Body of pancreas (tissue), 4 donors: ENCODE measurements around the gene NKD2. TPM values are rescaled to one million over a fixed set of nuclear protein-coding genes. Genes with fewer than 3 reads are reported as not detected.

ENCODE experiments used
- ATAC-seq: fragments of 150-250 bp; one replicate; pipeline ENCODE4 v1.9.1; 2016
- DNase-seq, 4 donors: peaks; one replicate each; pipeline ENCODE4 v3.0.0-alpha.2; 2019
- H3K27ac ChIP-seq, 4 donors: fragments of 200-600 bp; sonication (generic); 1 replicate in 3 of 4; 2 replicates in 1 of 4; pipeline versions ENCODE4 v1.5.1 to v1.6.1; 2016 to 2019; ENCODE audit warnings: mild to moderate bottlenecking in 1 of 4, mixed read lengths in 1 of 4, moderate library complexity in 1 of 4
- H3K27me3 ChIP-seq, 2 donors: fragments of 200-600 bp; sonication (generic); one replicate each; pipeline ENCODE4 v1.6.0; 2016; ENCODE audit warnings: mild to moderate bottlenecking in 1 of 2
- H3K36me3 ChIP-seq, 2 donors: fragments of 200-600 bp; sonication (generic); replicated peaks in 1 of 2; 2 replicates each; pipeline ENCODE4 v1.5.1; 2016; ENCODE audit warnings: low read depth in 2 of 2; ENCODE audit not compliant: insufficient read depth in 1 of 2
- H3K4me1 ChIP-seq: fragments of 200-600 bp; sonication (generic); one replicate; pipeline ENCODE4 v1.6.0; 2016
- H3K4me3 ChIP-seq, 2 donors: fragments of 200-600 bp; sonication (generic); 1 replicate in 1 of 2; 2 replicates in 1 of 2; pipeline ENCODE4 v1.5.1; 2016 to 2019
- H3K9me3 ChIP-seq, 3 donors: fragments of 200-600 bp; sonication (generic); 1 replicate in 2 of 3; 2 replicates in 1 of 3; pipeline ENCODE4 v1.5.1; 2016
- POLR2A ChIP-seq, 3 donors: fragments of 450-650 bp; IDR thresholded peaks; one replicate each; pipeline ENCODE4 v1.6.1; 2016; ENCODE audit warnings: antibody characterized with exemption in 3 of 3, mild to moderate bottlenecking in 2 of 3
- WGBS, 2 donors: methylation state at CpG; one replicate each; pipeline ENCODE4 v1.1.5; 2017; 5-methylcytosine and 5-hydroxymethylcytosine counted together
- intact Hi-C: fragments of 100-400 bp; cut with DNase I; formaldehyde crosslinking; loops from one replicate; pipeline ENCODE4 v1.15.1; 2023
- total RNA-seq, 2 donors: library from RNA; depleted of rRNA; stranded (reverse); fragments of >200 nt; gene quantifications; one replicate each; pipeline ENCODE4 v1.1.0, GENCODE V29; 2016
- TF ChIP-seq, protein P1 (sequence below), 7 experiments: fragments of 450-650 bp in 4 of 7; fragments of 200-600 bp in 3 of 7; sonication (generic) in 3 of 7; IDR thresholded peaks; one replicate each; pipeline ENCODE4 v1.5.1; 2016 to 2019; ENCODE audit warnings: antibody characterized with exemption in 7 of 7

NKD2 gene
- total RNA-seq, 2 donors from 2014 or later: 4.2 to 12.2 TPM

DNA sequence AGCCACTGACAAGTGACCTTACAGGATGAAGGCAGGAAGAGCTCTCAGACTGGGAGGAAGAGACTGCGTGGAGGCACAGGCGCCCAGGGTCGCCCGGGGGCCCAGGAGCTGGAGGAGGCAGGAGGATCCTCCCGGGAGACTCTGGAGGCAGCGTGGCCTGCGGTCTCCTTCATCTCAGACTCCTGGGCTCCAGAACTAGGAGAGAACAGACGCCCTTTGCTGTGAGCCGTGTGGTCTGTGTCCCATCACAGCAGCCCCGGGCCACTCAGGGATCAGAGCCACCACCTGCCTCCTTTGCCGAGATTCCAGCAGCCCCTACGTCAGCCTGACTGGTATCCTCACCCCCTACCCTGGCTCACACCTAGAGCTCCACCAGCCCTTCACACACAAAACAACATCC, 58.1 kb downstream of the NKD2 start:
- H3K36me3 ChIP-seq: peaks cover 5 to 24% of the 10 kb centered on the region in 2 donors
- no peak for DNase-seq
- no peaks in the 10 kb centered on the region for H3K27me3 ChIP-seq
- no peak for ATAC-seq
- H3K4me3 ChIP-seq: no peak overlapping the region
- WGBS, 2 donors: 91 to 97% methylated on average over 7 to 12 of the region's 12 CpGs
- TF ChIP-seq POLR2A (IDR thresholded peaks at IDR 0.05): no peak
- TF ChIP-seq, protein P1, sequence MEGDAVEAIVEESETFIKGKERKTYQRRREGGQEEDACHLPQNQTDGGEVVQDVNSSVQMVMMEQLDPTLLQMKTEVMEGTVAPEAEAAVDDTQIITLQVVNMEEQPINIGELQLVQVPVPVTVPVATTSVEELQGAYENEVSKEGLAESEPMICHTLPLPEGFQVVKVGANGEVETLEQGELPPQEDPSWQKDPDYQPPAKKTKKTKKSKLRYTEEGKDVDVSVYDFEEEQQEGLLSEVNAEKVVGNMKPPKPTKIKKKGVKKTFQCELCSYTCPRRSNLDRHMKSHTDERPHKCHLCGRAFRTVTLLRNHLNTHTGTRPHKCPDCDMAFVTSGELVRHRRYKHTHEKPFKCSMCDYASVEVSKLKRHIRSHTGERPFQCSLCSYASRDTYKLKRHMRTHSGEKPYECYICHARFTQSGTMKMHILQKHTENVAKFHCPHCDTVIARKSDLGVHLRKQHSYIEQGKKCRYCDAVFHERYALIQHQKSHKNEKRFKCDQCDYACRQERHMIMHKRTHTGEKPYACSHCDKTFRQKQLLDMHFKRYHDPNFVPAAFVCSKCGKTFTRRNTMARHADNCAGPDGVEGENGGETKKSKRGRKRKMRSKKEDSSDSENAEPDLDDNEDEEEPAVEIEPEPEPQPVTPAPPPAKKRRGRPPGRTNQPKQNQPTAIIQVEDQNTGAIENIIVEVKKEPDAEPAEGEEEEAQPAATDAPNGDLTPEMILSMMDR (IDR thresholded peaks at IDR 0.05): no peak
- no peak overlapping the region for H3K27ac ChIP-seq
- intact Hi-C loops: no loop called here
- no peaks in the 10 kb centered on the region for H3K4me1 ChIP-seq
- H3K9me3 ChIP-seq: no peaks in the 10 kb centered on the region

DNA sequence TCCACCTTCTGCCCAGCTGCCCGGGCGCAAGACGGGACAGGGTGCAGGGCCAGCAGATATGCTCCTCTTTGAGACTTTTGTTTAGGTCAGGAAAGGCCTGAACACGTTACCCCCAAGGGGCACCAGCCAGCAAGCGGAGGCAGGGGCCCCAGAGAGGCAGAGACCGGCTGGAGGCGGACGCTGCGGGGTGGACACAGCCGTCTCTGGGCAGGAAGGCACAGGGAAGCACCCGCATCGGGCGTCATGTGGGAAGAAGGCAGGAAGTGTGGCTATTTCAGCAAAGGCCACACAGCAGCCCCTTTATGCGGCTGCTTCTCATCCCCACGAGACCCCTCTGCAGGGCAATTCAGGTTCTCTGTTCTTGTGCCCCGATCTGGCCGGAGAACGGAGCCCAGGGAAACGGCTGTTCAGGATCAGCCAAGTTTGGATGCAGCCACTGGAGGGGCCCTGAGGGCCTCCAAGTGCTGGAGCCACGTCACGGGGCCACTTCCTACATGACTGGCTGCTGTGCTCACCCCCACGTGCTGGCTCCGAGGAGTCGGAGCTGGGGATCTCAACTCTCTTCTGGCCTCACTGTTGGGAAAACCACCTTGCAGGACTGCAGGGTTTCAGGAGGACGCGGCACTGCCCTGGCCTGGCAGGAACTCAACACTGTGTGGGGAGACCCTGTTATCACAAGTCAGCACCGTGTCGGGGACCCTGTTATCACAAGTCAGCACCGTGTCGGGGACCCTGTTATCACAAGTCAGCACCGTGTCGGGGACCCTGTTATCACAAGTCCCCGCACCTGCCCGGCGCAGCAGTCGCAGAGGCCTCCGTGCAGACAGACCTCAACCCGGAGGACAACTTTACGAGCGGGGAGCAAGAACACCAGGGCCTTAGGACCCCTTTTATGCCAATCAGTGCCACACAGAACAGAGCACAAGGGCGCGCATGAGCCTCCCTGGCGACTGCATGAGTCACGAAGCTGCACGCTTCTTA, 58.8 kb downstream of the NKD2 start:
- Histone ChIP-seq H3K36me3 (peaks cover 5 to 20% of the 10 kb centered on the region in 2 donors), H3K27me3 (no peaks in the 10 kb centered on the region), H3K4me3 (no peak overlapping the region), H3K27ac (no peak overlapping the region), H3K9me3 (no peaks in the 10 kb centered on the region), H3K4me1 (no peaks in the 10 kb centered on the region)
- intact Hi-C loops: no loop called here
- TF ChIP-seq POLR2A (IDR thresholded peaks at IDR 0.05): no peak
- TF ChIP-seq, protein P1 (IDR thresholded peaks at IDR 0.05): no peak
- 88 to 90% methylated on average over 34 to 42 of the region's 45 CpGs for WGBS, 2 donors
- ATAC-seq: no peak
- DNase-seq: no peak

DNA sequence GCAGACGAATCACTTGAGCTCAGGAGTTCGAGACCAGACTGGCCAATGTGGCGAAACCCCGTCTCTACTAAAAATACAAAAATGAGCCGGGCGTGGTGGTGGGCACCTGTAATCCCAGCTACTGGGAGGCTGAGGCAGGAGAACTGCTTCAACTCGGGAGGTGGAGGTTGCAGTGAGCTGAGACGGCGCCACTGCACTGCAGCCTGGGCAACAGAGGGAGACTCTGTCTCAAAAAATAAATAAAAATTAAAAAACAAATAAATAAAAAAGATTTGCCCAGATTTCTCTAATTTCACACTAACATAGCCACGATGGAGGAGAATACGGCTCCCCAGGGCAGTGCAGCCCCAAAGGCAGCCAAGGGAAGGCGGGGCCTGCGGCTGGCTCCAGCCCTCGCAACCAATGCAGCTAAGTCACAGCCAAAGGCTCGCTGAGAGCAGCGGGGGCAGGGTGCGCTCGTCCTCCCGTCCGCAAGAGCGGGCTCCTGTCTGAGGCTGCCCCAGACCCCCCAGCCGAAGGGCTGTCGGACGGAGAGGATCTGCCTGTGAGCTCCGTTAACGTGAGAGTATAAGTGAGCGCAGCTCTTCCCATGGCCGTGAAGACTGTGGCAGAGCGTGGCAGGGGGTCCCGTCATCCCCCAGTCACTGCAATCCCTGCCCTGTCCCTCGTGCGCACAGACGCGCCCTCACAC, 59.7 kb downstream of the NKD2 start:
- TF ChIP-seq, protein P1 (IDR thresholded peaks at IDR 0.05): no peak
- no peak for TF ChIP-seq POLR2A (IDR thresholded peaks at IDR 0.05)
- H3K27me3 ChIP-seq: no peaks in the 10 kb centered on the region
- intact Hi-C loops: no loop called here
- H3K4me3 ChIP-seq: no peak overlapping the region
- ATAC-seq (peak; percentile 25), DNase-seq (no peak)
- H3K36me3 ChIP-seq: peaks cover 5 to 13% of the 10 kb centered on the region in 2 donors
- H3K9me3 ChIP-seq: no peaks in the 10 kb centered on the region
- H3K4me1 ChIP-seq: no peaks in the 10 kb centered on the region
- WGBS, 2 donors: 90% methylated on average over 18 to 29 of the region's 34 CpGs
- no peak overlapping the region for H3K27ac ChIP-seq

DNA sequence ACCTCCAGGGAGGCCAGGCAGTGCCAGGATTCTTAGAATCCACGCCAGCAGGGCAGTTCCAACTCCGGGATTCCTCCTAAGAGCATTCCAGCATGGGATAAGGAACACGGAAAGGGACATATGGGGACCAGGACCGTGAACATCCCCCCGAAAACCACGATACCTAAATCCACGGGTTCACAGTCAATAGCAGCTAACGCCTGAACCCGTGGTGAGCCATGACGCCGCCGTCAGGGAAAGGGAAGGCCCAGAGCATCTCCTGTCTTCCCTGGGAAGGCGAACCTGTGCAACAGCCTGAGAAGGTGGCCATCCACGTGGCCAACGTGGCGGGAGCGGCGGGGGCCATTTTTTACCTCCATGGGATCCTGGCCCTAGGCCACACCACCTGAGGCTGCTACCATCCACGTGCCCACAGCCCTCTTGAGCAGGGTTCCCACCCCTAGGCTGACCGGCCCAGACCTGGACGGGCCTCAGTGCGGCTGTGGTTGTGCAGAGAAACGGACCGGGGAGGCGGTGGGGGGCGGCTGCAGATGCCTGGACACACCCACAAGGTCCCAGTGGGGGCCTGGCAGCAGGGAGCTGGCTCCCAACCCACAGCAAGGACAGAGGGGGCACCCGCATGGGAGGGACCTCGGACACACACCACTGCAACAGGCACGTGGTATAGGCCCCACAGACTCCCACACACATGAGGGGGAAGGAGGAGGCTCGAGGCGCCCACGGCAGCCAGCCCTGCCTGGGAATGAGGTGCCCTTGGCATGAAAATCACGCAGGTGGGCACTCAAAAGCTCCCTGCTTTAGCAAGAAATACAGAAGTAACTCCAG, 60.5 kb downstream of the NKD2 start:
- no peaks in the 10 kb centered on the region for H3K4me1 ChIP-seq
- ATAC-seq: no peak
- no peak for DNase-seq

More for the DNA sequence above, 60.5 kb downstream of the NKD2 start:
- no peaks in the 10 kb centered on the region for H3K27me3 ChIP-seq
- WGBS, 2 donors: 89 to 94% methylated on average over 21 to 30 of the region's 33 CpGs
- no peak overlapping the region for H3K27ac ChIP-seq
- peaks cover 5 to 18% of the 10 kb centered on the region in 2 donors for H3K36me3 ChIP-seq
- TF ChIP-seq, protein P1 (IDR thresholded peaks at IDR 0.05): no peak
- no peak for TF ChIP-seq POLR2A (IDR thresholded peaks at IDR 0.05)
- H3K9me3 ChIP-seq: no peaks in the 10 kb centered on the region
- no peak overlapping the region for H3K4me3 ChIP-seq
- intact Hi-C loops: no loop called here
